C4-2B (cell line): ENCODE data around the gene INAVA.

Source experiments
- CTCF ChIP-seq: fragments of 450-650 bp; conservative IDR thresholded peaks from 2 replicates; pipeline ENCODE4 v1.5.1; 2017; ENCODE audit warnings: mild to moderate bottlenecking
- ZFX ChIP-seq: fragments of 450-650 bp; IDR thresholded peaks from 2 replicates; pipeline ENCODE4 v1.6.1; 2017

GRCh38 chr1:200885623-200886402 lies 8.9 kb upstream of the INAVA start:
- no peak for TF ChIP-seq CTCF
- TF ChIP-seq ZFX: no peak
